Lower lobe of right lung (tissue), 2 donors: ENCODE measurements around the gene CMIP. TPM values are rescaled to one million over a fixed set of nuclear protein-coding genes. Genes with fewer than 3 reads are reported as not detected.

Experiments
- ATAC-seq, 2 donors: fragments of 200-7000 bp; cut with Tn5 transposase; one replicate each; pipeline ENCODE4 v1.9.1; 2020 to 2022; ENCODE audit warnings: mild to moderate bottlenecking in 2 of 2, moderate library complexity in 2 of 2
- DNase-seq: peaks from one replicate; pipeline ENCODE4 v3.0.0-alpha.2; 2020
- H3K27ac ChIP-seq: fragments of 200-600 bp; one replicate; pipeline ENCODE4 v1.8.0; 2022
- H3K27me3 ChIP-seq: fragments of 200-600 bp; one replicate; pipeline ENCODE4 v1.8.0; 2022; ENCODE audit warnings: low read depth
- H3K36me3 ChIP-seq: fragments of 200-600 bp; one replicate; pipeline ENCODE4 v1.8.0; 2022; ENCODE audit warnings: mild to moderate bottlenecking
- H3K4me1 ChIP-seq: fragments of 200-600 bp; one replicate; pipeline ENCODE4 v1.8.0; 2022
- H3K4me3 ChIP-seq: fragments of 200-600 bp; one replicate; pipeline ENCODE4 v1.8.0; 2022; ENCODE audit warnings: mild to moderate bottlenecking
- H3K9me3 ChIP-seq: fragments of 200-600 bp; one replicate; pipeline ENCODE4 v1.8.0; 2022
- intact Hi-C: fragments of 100-400 bp; cut with DNase I; formaldehyde crosslinking; loops from one replicate; pipeline ENCODE4 v1.11.0; 2022
- total RNA-seq: library from RNA; stranded (reverse); fragmentation: NEBNext Ultra II Directional; extraction: Animal tissue kit (Norgen Biotek cat#: 25700); gene quantifications from one replicate; pipeline ENCODE4 v1.2.1, GENCODE V29; 2021
- TF ChIP-seq, protein P1 (sequence below): fragments of 200-600 bp; IDR thresholded peaks from one replicate; pipeline ENCODE4 v1.8.0; 2022; ENCODE audit warnings: antibody characterized with exemption, mild to moderate bottlenecking
- donor health status: DM: no; HTN: yes; CAD: no; lungs with severe emphysema.

Gene CMIP
- total RNA-seq, 1 donor from 2014 or later, result 77.4 TPM

DNA sequence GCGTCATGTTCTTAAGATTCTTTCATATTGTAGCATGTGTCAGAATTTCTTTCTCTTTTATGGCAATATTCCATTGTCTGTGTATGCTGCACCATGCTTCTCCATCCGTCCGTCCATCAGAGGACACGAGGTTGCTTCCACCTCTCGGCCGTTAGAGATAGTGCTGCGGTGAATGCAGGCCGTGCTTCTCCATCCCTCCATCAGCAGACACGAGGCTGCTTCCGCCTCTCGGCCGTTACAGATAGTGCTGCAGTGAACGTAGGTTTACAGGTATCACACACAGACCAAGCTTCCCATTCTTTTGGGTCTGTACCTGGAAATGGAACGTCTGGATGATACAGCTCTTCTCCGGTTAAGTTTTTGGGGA, 113.5 kb downstream of the CMIP start:
- no peak overlapping the region for H3K4me3 ChIP-seq
- TF ChIP-seq, protein P1, sequence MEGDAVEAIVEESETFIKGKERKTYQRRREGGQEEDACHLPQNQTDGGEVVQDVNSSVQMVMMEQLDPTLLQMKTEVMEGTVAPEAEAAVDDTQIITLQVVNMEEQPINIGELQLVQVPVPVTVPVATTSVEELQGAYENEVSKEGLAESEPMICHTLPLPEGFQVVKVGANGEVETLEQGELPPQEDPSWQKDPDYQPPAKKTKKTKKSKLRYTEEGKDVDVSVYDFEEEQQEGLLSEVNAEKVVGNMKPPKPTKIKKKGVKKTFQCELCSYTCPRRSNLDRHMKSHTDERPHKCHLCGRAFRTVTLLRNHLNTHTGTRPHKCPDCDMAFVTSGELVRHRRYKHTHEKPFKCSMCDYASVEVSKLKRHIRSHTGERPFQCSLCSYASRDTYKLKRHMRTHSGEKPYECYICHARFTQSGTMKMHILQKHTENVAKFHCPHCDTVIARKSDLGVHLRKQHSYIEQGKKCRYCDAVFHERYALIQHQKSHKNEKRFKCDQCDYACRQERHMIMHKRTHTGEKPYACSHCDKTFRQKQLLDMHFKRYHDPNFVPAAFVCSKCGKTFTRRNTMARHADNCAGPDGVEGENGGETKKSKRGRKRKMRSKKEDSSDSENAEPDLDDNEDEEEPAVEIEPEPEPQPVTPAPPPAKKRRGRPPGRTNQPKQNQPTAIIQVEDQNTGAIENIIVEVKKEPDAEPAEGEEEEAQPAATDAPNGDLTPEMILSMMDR, result no peak
- no peaks in the 10 kb centered on the region for H3K9me3 ChIP-seq
- H3K27me3 ChIP-seq, result no peaks in the 10 kb centered on the region
- no peaks in the 10 kb centered on the region for H3K36me3 ChIP-seq
- H3K27ac ChIP-seq, result peak overlapping the region; percentile 69
- DNase-seq (peak; percentile 21), ATAC-seq (no peak)
- H3K4me1 ChIP-seq, result peaks cover 37% of the 10 kb centered on the region
- intact Hi-C loops, result no loop called here

DNA sequence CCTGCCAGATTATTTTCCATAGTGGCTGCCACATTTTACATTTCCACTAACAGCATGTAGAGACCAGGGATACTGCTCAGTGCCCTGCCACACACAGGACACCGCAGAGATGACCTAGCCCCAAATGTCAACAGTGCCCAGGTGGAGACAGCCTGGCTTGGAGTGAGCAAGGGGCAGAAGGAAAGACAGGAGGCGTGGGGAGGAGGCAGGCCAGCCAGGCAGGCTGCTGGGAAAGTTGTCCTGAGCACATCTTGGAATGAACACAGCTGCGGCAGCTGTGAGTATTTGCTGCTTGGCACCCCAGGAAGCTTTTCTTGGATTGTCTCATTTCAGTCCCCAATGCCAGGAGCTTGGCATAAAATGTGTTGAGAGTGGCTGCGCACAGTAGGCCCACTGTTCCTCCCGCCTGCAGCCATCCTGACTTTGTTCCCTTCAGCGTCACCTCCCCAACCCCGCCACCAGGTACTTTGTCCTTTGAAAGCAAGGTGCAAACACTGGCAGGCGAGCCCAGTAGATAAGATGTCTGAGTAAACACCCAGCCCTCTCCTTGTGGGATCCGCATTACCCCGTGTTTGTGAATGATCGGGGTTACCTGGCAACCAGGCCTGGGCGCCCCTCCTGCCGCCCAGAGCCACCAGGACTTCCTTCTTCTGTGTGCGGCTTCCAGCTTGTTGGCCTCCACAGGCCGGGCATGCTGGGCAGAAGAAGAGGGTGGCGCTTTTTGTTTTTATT, 114.0 kb downstream of the CMIP start:
- ATAC-seq (peak; percentile 96), DNase-seq (peak; percentile 87)
- Histone ChIP-seq H3K9me3 (no peaks in the 10 kb centered on the region), H3K4me1 (peaks cover 32% of the 10 kb centered on the region), H3K36me3 (no peaks in the 10 kb centered on the region), H3K27ac (peak overlapping the region; percentile 69), H3K27me3 (no peaks in the 10 kb centered on the region), H3K4me3 (no peak overlapping the region)
- intact Hi-C loops, result no loop called here
- TF ChIP-seq, protein P1, result no peak

DNA sequence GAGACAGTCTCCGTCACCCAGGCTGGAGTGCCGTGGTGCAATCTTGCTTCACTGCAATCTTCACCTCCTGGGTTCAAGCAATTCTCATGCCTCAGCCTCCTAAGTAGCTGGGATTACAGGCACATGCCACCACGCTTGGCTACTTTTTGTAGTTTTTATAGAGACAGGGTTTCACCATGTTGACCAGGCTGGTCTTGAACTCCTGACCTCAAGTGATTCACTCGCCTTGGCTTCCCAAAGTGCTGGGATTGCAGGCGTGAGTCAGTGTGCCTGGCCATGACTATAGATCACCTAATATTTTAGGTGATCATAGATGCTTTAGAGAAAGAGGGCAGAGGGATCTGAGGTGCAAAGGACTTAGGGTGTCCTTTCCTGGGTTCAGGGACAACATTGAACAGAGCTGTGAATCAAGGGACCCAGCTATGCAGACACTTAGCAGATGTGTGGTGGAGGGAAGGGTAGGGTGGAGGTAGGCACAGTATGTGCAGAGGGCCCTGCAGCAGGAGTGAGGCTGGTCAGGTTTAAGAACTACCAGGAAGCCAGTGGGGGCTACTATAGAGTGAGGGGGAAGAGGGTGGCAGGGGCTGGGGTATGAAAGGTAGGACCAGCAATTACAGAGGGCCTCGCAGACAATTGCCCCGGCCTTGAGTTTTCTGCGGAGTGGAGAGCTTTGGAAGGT, 116.5 kb downstream of the CMIP start:
- H3K27ac ChIP-seq, result no peak overlapping the region
- DNase-seq, result peak; percentile 21
- H3K36me3 ChIP-seq, result no peaks in the 10 kb centered on the region
- H3K27me3 ChIP-seq, result no peaks in the 10 kb centered on the region
- no peak overlapping the region for H3K4me3 ChIP-seq
- TF ChIP-seq, protein P1, result no peak
- H3K4me1 ChIP-seq, result peaks cover 30% of the 10 kb centered on the region
- no peaks in the 10 kb centered on the region for H3K9me3 ChIP-seq
- ATAC-seq, result no peak
- intact Hi-C loops, result no loop called here

DNA sequence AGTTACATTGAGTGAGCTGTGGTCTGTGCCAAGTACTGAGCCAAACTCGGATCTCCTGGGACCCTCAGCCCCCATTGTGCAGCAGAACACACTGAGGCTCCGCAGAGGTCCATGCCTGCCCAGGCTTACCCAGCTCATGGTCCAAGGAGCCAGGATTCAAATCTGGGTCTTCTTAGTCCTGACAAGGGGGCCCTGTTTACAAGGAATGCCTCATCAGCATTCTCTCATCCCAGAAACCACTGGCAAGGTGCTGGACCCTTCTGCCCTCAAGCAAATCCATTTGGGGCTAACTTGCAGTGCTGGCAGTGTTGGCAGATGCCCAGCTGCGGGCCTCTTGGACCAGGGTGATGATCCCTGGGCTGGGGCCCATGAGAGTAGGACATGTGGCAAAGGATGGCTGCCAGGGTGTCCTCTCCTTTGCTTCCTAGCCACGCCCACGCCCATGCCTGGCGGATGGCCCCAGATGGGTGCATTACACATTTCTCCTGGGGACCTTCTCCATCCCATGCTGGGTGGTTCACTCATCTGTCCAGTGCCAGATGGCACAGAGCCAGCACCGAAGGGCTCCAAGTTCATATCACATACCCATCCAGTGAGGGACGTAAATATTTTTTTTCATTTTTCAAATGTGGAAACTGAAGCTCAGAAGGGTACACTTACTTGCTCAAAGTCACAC, 117.7 kb downstream of the CMIP start:
- H3K4me3 ChIP-seq, result no peak overlapping the region
- H3K27me3 ChIP-seq, result no peaks in the 10 kb centered on the region
- peaks cover 30% of the 10 kb centered on the region for H3K4me1 ChIP-seq
- TF ChIP-seq, protein P1, result no peak
- H3K9me3 ChIP-seq, result no peaks in the 10 kb centered on the region
- DNase-seq (peak; percentile 50), ATAC-seq (no peak)
- H3K27ac ChIP-seq, result no peak overlapping the region
- no peaks in the 10 kb centered on the region for H3K36me3 ChIP-seq
- intact Hi-C loops, result no loop called here

DNA sequence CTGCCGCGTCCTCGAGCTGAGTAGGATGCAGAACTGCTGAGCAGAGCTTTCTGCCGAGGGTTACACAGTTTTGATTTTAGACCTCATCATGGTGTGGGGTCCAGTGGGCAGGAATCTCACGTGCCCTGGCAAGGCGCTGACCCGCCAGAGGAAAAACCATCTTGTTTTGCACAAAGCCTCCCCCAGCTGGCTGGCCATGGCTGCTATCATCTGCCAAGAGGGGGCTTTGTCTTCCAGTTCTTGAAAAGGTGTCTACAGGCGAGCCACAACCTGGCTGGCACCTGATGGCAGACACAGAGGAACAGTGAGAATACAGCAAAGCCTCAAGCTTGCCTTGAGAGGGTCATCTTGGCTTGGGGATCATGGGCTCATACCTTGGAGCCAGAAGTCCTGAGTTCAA, 118.3 kb downstream of the CMIP start:
- Histone ChIP-seq H3K9me3 (no peaks in the 10 kb centered on the region), H3K4me1 (peaks cover 30% of the 10 kb centered on the region), H3K27ac (no peak overlapping the region), H3K36me3 (no peaks in the 10 kb centered on the region), H3K27me3 (no peaks in the 10 kb centered on the region), H3K4me3 (no peak overlapping the region)
- no peak for ATAC-seq
- TF ChIP-seq, protein P1, result no peak
- DNase-seq, result peak; percentile 26
- intact Hi-C loops, result no loop called here
